Activated CD4-positive, alpha-beta T cell treated with anti-CD3 and anti-CD28 coated beads for 1 hour (primary cell): ENCODE measurements around the gene IDH3G.
"Not testable (repeated sequence)": the region's sequence is repeated elsewhere in the genome, so short reads cannot be mapped to it uniquely, and the experiment has no call there.

ENCODE experiments used
- DNase-seq: peaks from one replicate; pipeline ENCODE4 v3.0.0-alpha.2; 2020

IDH3G gene

DNA sequence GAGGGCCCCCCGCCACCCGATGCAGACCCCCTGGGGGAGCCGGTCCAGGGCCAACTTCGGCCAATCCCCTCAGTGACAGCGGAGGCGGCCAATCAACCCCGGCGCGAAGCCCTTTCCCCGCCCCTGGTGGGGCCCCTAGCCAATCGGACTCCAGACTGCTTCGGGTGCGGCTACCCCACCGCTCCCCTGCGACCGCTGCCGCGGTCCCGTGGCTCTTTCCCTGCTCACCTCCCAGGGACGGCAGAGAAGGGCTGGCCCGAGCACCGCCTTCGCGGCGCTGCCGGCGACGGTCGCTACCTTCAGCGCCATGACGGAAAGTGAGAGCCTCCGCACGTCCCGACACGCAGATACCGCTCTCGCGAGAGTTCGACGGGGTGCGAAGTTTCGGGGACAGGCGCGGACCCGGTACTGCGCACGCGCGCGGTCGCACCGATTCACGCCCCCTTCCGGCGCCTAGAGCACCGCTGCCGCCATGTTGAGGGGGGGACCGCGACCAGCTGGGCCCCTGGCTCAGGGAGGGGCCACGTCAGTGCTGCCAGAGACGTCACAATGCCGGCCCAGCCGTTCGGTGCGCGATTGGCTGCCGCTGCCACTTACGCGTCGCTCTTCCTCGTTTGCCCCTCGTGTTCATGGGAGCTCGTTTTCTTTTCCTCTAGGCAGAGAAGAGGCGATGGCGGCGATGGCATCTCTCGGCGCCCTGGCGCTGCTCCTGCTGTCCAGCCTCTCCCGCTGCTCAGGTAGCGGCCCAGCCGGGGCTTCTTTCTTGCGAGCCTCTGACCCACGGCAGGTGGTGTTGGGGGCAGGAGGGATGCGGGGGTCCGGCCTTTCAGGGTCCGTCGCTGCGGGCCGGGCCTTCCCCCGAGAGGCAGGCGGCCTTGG, at the start of gene IDH3G, which contains the start of gene SSR4:
TSS of gene IDH3G (minus strand) at position 358 of the 879 bp plus-strand sequence. CDS start at position 309, 49 bp downstream.
TSS of gene SSR4 (plus strand) at position 651 of the 879 bp plus-strand sequence. CDS start at position 671, 20 bp downstream.
- DNase-seq = peak; percentile 90

DNA sequence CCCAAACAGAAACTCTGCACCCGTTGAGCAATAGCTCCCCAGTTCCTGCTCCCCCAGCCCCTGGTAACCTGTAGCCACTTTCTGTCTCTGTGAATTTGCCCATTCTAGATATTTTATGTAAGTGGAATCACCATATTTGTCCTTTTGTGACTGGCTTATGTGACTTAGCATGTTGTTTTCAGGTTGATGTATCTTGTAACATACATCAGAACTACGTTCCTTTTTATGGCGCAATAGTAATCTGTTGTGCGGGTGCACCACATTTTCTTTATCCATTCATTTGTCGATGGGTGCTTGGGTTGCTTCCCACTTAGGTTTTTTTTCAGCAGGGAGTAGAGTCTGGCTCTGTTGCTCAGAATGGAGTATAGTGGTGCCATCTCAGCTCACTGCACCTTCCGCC, 42.7 kb upstream of the IDH3G start:
- no peak for DNase-seq

DNA sequence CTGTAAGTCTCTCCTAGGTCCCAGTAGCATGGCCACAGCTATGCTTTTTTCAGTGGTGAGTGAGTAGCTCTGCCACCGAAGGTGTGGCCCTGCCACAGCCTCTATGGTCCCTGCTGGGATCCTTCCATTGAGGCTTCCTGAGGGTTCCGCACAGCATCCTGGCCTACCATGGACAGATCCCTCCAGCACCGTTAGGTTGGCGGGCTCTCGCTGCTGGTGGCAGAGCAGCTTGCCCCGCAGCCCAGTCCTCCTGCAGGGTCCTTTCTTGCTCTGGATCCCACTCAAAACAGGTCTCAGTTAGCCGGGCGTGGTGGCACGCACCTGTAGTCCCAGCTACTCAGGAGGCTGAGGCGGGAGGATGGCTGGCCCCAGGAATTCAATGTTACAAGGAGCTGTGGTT, 38.6 kb upstream of the IDH3G start:
- no peak for DNase-seq

DNA sequence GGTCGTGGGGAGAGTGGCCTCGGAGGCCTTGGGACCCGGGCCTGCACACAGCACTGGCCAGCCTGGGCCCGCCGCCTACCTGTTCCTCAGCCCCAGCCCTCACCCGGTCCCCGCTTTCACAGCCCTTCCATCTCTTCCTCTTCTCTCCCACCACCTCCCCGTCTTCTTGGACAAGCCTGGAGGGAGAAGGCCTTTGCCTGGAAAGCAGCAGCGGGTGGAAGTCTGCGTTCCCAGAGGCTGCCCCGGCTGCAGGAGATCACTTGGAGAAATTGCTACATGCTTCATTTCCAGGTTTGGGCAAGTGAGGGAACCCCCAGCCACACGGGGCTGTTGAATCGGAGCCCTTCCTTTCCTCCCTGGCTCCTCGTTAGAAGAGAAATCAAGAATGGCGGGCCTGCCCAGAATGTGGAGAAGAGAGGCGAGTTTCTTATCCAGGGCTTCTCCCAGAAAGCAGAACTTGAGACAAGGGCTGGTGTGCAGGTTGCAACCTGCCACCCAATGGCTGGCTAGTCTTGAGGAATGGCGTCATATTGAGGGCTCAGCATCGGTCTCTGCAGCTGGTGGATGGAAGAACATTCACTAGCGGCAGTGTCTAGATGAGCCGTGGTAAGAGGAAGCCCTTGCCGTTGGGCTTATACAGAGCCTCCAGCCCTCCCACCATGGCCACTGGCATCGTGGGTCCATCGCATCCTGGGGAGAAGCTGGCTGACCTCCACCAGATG, 37.4 kb upstream of the IDH3G start:
- no peak for DNase-seq

DNA sequence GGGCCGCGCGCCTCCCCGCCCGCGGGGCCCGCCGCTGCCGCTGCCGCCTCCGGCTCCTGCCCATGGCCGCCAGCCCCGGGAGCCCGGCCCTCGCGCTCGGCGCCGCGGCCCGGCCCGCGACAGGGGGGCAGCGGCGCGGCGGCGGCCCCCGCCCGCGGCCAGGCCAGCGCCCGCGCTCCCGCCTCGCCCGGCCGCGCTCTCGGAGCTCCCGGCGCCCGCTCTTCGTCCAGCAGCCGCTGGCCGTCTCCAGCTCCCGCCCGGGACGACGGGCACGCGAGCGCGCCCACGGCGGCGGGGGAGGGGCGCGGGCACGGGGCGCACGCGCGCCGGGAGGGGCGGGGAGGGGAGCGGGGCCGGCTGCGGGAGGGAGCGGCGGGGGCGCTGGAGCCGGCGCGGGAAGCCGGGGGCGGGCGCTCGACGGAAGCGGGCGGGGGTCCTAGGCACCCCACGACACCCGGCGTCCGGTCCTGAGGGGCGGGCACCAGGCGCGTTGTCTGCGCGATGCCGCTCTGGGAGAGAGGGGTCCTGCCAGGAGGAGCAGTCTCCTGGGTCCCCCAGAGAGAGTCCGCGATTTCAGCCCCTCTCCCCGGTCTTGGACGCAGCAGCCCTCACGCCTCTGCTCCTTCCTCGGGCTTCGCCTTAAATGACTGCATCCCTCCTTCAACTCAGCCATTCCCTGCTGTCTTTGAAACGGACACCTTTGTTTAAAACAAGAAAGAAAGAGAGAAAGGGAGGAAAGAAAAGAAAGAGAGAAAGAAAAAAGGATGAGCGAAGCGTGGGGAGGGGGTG, 36.7 kb upstream of the IDH3G start:
- DNase-seq = no peak

DNA sequence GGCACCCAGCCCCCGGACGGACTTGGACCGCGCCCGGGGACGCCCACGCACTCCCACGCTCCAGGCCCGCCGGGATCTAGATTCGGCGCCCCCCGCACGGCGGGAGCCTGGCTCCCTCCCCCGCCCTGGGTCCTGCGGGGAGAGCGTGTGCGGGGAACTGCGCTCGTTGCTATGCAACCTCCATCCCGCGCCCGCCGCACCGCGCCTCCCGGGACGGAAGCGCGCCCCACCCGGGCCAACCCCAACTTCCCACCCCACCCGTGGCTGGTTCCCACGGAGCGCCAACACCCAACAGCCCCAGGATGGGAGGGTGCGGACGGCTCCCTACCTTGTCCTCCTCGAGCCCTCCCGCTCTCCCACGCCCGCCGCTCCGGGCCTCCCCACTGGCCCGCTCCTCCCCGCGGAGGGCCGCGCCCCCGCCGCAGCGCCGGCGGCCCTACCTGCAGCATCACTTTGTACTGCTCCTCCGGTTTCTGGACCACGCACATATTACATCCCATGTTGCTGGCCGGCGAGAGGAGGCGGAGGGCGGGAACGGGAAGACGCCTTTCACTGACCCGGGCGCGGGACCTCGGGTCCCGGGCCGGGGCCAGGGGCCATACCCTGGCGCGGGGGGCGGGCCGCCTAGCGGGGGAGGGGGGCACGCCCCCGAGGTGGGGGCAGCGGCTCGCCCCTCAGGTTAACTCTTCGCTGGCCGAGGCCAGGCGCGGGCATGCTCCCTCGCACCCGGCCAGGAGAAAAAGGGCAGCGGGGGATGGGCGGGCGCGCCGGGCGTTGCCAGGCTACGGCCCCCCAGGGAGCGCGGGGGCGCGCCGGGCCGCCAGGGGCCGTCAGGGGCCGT, 35.8 kb upstream of the IDH3G start, which contains the start of gene PDZD4:
TSS of gene PDZD4 (minus strand) at position 746 of the 841 bp plus-strand sequence. CDS start at position 500, 246 bp downstream.
- DNase-seq = no peak

DNA sequence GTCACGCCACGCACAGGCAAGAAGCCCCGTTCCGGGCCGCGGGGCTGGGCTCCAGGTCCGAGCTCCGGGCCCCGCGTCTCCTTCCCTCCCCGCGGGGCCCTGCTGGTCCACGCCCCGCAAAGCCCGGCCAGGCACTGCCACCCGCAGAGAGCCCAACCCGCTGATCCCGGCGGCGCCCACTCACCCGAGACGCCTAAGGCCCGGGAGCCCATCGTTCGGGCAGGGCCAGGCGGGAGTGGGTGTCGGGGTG, 35.3 kb upstream of the IDH3G start:
- no peak for DNase-seq

DNA sequence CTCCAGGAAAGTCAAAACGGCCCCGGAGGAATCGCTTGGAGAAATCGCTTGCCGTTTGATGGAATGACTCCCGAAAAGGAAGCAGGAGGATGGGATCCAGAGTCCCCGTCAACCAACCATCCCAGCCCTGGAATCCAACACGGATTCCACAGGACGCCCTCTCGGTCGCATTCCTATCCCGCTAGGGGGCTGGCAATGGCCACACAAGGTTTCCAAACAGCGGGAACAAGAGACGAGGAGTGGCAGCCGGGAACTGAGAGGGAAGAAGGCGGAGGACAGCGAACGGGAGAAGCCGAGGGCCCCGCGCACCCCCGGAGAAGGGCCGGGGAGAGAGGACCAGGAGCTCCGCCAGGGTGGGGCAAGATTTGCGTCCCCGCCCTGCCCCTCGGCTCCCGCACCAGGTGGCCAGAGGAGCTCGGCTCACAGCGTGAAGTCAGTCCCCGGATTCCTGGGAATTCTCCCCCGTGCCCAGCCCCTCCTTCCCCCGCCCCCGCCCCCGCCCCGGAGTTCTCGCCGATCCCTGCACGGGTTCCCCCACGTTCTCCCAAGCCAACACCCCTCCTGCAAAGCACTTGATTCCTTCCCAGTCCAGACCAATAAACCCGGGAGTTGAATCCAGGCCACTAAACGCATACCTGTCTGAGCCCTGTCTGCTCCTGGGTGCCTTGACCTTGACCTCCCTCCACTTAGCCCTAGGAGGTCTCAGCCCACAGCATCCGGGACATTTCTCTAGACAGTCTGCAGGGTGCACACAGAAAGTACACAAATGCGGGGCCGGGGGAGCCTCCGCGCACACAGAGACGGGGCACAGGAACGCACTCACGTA, 34.8 kb upstream of the IDH3G start:
- no peak for DNase-seq

DNA sequence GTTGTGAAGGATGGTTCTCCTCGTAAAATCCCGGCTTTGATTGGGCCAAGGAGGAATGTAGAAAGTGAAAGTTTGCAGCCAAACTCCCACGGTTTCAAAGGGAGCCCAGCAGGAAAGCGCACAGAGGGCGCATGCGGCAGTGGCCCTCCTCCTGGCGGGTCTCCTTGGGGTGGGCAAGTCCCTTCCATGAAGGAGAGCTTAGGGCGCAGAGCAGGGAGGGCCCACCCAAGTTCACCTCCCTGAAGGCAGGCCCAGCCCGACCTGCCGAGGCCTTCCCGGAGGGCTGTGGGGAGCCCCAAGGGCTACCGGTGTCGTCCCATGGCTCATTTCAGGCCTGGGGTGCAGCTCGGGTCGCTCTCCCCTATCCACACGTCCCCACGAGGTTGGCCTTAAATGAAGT, 34.1 kb upstream of the IDH3G start:
- no peak for DNase-seq

DNA sequence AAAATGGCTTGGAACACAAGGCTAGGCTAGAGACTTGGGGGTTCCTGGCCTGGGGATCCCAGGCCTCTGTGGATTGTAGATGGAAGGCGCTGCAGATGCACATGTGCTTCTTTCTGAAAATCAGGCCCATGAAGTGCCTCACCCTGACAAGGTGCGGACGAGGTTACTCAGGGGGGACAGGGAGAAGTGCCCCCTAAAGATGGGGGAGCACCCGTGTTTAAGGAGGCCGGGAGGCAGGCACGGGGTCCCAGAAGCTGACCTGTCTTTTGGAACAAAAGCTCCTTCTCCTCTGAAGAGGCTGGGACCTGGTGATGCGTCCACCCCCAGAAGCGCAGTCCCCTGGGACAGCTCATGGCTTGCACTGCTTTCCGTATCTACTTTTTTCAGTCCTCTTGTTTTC, 33.7 kb upstream of the IDH3G start:
- no peak for DNase-seq

DNA sequence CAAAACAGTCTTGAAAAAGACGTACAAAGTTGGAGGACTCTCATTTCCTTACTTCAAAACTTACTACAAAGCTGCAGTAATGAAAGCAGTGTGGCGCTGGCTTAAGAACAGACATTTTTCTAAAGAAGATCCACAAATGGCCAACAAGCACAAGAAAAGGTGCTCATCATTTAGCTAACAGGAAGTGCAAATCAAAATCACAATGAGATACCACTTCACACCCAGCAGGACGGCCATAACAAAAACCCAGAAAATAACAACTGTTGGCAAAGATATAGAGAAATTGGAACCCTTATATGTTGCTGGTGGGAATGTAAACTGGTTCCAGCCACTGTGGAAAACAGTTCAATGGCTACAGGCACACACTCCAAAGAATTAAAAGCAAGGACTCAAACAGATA, 32.8 kb upstream of the IDH3G start:
- DNase-seq = no peak

DNA sequence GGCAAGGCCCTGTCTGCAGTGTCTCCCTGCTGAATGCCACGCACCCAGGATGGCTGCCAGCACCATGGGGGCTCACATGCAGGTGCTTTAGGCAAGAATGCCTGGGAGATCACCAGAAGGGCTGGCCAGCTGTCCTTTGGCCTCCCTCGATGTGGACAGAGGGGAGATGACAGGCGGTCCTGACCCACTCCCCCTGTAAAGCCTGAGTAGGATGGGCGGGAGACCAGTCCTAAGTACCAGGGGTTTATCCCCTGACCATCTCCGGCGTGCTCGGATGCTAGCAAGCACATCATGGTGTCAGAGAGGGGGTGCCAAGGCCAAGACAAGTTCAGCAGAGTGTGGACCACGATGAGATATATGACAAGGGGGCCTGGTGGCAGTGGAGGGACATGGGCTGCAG, 30.9 kb upstream of the IDH3G start:
- DNase-seq = no peak

DNA sequence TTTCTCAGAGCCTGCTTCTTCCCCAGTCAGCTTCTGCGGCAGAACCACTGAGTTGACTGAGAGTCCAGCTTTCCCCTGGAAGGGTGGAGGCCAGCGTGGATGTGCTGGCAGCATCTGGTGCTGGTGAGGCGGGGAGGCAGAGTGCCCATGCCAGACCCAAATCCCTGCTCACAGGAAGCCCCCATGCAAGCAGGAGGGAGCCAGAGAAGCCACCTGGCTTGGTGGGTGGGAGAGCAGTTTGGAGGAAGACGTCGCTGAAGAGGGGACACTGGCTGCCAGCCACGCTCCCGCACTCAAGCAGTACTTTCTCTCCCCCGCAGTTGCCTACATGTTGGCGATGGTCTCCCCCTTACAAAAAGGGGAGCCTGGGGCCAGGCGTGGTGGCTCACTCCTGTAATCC, 30.2 kb upstream of the IDH3G start:
- DNase-seq = no peak

DNA sequence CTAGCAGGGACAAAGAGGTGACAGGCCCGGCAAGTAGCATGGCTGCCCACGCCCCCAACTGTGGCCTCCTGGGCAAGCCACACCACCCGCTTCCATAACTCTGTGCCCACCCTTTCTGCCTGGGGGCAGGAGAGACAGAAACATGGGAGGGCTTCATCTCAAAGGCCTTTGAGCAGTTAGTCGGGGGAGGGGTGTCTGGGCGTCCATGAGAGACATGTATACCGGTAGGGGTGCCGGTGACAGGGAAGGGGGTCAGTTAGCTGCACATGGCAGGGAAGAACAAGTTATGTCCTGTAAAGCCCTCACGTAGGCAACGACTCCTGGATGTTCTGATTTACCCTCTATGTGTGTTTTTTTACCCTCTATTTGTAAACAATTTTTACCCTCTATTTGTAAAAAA, 26.9 kb upstream of the IDH3G start:
- no peak for DNase-seq

DNA sequence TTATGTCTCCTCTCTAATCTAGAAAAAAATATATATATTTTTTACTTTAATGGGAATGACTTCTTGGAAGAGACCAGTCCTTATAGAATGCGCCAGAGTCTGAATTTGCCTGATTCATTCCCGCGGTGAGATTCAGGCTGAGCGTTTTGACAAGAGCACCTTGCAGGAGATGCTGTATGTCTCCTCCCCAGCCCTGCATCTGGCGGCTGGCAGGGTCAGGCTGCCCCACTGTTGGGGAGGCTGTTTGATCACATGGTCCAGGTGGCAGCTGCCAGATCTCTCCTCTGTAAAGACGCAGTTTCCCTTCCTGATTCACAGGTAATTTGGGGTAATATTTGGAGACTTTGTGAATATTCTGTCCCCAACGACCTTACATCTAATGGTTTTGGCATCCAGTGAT, 26.4 kb upstream of the IDH3G start:
- DNase-seq = no peak

DNA sequence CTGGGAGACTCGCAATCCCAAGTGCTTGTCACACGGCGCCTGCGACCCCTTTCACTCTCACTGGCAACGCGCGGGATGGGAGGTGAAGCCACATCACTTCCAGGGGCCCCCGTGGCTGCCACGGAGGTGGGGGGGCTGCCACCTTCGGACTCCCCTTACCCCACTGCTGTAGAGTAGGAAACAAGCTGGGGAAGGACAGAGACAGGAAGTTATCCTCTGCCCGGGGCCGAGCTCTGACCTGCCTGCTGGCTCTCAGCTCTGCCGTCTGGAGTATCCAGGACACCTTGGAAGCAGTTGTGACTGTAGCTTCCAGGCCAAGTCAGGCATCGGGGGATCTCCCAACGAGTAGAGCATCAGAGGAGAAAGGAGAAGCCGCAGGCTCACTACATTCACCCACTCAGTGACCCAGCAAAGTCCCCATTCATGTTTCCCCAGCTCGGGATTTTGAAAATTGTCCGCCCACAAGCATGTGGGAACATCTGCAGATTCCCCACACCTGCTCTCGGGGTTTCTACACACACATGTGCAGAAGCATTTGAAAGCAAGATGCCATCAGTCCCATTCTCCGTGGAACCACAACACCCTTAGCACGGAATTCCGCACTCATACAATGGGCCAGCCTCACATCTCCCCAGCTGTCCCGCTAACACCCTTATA, 25.3 kb upstream of the IDH3G start:
- DNase-seq = no peak

DNA sequence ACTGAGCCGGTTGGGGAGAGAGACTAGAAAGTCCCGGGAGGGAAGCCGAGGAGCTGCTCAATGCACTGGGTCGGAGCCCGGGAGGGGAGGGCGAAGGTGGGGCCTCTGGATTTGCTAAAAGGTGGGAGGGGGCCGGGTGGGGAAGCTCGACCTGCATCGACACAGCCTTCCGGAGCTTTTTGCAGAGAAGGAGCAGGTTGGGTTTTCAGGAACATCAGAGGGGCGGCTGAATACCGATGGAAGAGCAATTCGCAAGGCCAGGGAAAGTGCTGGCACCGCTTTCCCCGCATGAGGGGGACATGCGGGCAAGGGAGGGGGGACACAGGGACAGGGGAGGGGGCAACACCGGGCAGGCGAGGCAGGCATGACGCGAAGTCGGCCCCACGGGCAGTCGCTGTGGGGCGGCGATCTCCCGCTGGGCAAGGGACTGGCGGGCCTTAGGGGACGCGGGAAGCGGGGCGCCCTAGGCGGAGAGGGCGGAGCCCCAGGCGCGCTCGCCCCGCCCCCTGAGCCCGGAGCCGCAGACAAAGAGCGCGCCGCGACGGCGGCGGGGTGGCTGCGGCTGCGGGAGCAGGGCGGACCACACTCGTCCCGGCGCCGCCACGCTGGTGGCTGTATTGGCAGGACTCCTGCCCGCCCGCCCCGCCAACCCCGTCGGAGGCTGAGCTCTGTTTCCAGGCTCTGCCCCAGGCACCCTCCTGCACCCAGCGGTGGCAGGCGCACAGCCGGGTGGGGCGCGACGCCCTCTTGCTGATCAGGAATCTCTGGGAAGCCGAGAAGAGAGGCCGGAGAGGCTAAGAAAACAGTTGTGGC, 24.6 kb upstream of the IDH3G start:
- peak; percentile 14 for DNase-seq

DNA sequence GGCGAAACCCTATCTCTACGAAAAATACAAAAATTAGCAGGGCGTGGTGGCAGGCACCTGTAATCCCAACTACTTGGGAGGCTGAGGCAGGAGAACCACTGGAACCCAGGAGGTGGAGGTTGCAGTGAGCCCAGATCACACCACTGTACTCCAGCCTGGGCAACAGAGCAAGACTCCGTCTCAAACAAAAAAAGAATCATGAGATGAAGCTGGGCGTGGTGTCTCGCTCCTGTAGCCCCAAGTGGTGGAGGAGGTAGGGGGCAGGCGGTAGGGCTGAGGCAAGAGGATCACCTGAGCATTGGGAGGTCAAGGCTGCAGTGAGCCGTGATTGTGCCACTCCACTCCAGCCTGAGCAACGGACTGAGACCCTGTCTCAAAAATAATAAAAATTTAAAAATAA, 23.9 kb upstream of the IDH3G start:
- not testable (repeated sequence) for DNase-seq

DNA sequence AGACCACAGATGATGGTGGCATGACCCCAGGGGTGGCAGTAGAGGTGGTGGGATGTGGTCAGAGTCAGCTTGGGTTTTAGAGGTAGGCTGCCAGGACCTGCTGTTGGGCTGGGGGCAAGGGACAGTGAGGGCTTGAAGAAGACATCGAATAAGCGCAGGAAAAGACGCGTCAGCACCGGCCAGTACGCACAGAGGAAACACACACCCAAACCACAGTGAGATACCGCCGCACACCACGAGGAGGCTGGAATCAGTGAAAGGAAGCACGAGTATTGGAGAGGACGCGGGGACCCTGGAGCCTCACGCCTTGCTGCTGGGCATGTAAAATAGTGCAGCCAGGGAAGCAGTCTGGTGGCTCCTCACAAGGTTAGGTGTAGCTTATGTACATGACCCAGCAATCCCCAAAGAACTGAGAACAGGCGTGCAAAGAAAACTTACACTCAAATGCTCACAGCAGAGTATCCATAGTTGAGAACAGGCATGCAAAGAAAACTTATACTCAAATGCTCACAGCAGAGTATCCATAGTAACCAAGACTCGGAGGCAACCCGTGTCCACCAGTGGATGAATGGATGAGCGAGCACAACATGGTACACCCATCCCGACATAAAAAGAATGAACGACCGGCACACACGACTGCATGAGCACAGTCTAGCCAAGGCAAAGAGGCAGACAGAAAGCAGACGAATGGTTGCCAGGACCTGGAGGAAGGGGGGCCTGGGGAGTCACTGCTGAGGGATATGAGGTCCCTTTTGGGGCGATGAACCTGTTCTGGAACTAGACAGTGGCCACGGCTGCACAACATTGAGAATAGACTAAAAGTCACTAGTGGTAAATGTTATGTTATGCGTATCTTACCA, 22.9 kb upstream of the IDH3G start:
- peak; percentile 20 for DNase-seq
